ENCODE measurements around the gene CDC20. TPM values are rescaled to one million over a fixed set of nuclear protein-coding genes. Genes with fewer than 3 reads are reported as not detected.

Gene CDC20
- total and polyA plus RNA-seq, 2 of the 8 experiments (the other 6 are each of a cell fraction or from before 2014, with no cell fraction given), result 214 to 221 TPM

GRCh38 chr1:43337588-43337987 is 21.2 kb upstream of the CDC20 start, which contains the start of gene MPL (continued):
- TF ChIP-seq SRF (IDR thresholded peaks at IDR 0.05; ENCODE audit: low read depth, low read length) (no peak), TEAD4 (IDR thresholded peaks at IDR 0.05; ENCODE audit: low read depth, low read length) (no peak), RFX5 (IDR thresholded peaks at IDR 0.05; ENCODE audit: borderline replicate concordance, low read depth, low read length) (no peak), KDM5A (IDR thresholded peaks at IDR 0.05; ENCODE audit: low read length) (no peak), TAF1 (IDR thresholded peaks at IDR 0.05; ENCODE audit: low read depth, low read length) (no peak)

All from H1 (cell line).